Erythroblast (primary cell): ENCODE data around the gene GRM6.

Experiments used
- GATA1 ChIP-seq: IDR thresholded peaks from 2 replicates; pipeline ENCODE4 v1.6.1; 2011; ENCODE audit warnings: low read depth, mild to moderate bottlenecking, control low read depth, low read length, moderate library complexity
- POLR2A ChIP-seq: IDR thresholded peaks from 2 replicates; pipeline ENCODE4 v1.6.1; 2011; ENCODE audit warnings: mild to moderate bottlenecking, low read length

- TF ChIP-seq POLR2A: no peak
- TF ChIP-seq GATA1: no peak
Observed at GRCh38 chr5:178941361-178941760, 53.8 kb downstream of the GRM6 start.
